Trophoblast cell (in vitro differentiated cells and primary cell): ENCODE data around the gene DDX18.
A peak's percentile ranks its signal among the peaks of the same experiment; 100 is the strongest.

ENCODE experiments used
- DNase-seq, 2 donors: peaks; one replicate each; pipeline ENCODE4 v3.0.0-alpha.2; 2016
- H2AFZ ChIP-seq: 2 replicates; pipeline ENCODE4 v1.6.1; 2013; ENCODE audit warnings: low read length, moderate library complexity, mild to moderate bottlenecking; ENCODE audit not compliant: insufficient read depth, poor library complexity
- H2AK5ac ChIP-seq: 2 replicates; pipeline ENCODE4 v1.6.1; 2013; ENCODE audit warnings: mild to moderate bottlenecking, low read length
- H2BK120ac ChIP-seq: 2 replicates; pipeline ENCODE4 v1.6.1; 2013; ENCODE audit warnings: low read length, mild to moderate bottlenecking, moderate library complexity; ENCODE audit not compliant: insufficient read depth, poor library complexity
- H2BK12ac ChIP-seq: 2 replicates; pipeline ENCODE4 v1.6.1; 2013; ENCODE audit warnings: mild to moderate bottlenecking, low read length, moderate library complexity
- H2BK5ac ChIP-seq: 2 replicates; pipeline ENCODE4 v1.6.1; 2013; ENCODE audit warnings: low read length, low read depth, moderate library complexity, mild to moderate bottlenecking; ENCODE audit not compliant: poor library complexity
- H3K14ac ChIP-seq: 2 replicates; pipeline ENCODE4 v1.6.1; 2013; ENCODE audit warnings: mild to moderate bottlenecking, low read length
- H3K18ac ChIP-seq: 2 replicates; pipeline ENCODE4 v1.6.1; 2013; ENCODE audit warnings: mild to moderate bottlenecking, low read length
- H3K23ac ChIP-seq: 2 replicates; pipeline ENCODE4 v1.6.1; 2013; ENCODE audit warnings: low read length
- H3K27ac ChIP-seq: 2 replicates; pipeline ENCODE4 v1.5.1; 2013; ENCODE audit warnings: low read depth, mild to moderate bottlenecking, inconsistent platforms, low read length, moderate library complexity
- H3K27me3 ChIP-seq: 2 replicates; pipeline ENCODE4 v1.6.1; 2013; ENCODE audit warnings: inconsistent platforms, mild to moderate bottlenecking, low read length, moderate library complexity; ENCODE audit not compliant: insufficient read depth
- H3K36me3 ChIP-seq, 2 experiments: 1 replicate in 1 of 2; 2 replicates in 1 of 2; pipeline ENCODE4 v1.6.1; 2013; ENCODE audit warnings: low read length in 2 of 2, mild to moderate bottlenecking in 2 of 2, moderate library complexity in 1 of 2; ENCODE audit not compliant: insufficient read depth in 2 of 2, control insufficient read depth in 1 of 2
- H3K4ac ChIP-seq: 2 replicates; pipeline ENCODE4 v1.6.1; 2013; ENCODE audit warnings: low read depth, mild to moderate bottlenecking, low read length, moderate library complexity
- H3K4me1 ChIP-seq, 2 experiments: 1 replicate in 1 of 2; 2 replicates in 1 of 2; pipeline ENCODE4 v1.6.1; 2013; ENCODE audit warnings: low read length in 2 of 2, mild to moderate bottlenecking in 2 of 2, moderate library complexity in 1 of 2; ENCODE audit not compliant: insufficient read depth in 2 of 2, control insufficient read depth in 1 of 2
- H3K4me2 ChIP-seq: 2 replicates; pipeline ENCODE4 v1.6.1; 2013; ENCODE audit warnings: inconsistent platforms, mild to moderate bottlenecking, low read length, moderate library complexity
- H3K4me3 ChIP-seq: 2 replicates; pipeline ENCODE4 v1.5.1; 2013; ENCODE audit warnings: mild to moderate bottlenecking, low read depth, low read length, inconsistent platforms
- H3K79me1 ChIP-seq: one replicate; pipeline ENCODE4 v1.6.1; 2013; ENCODE audit warnings: low read length
- H3K79me2 ChIP-seq: 2 replicates; pipeline ENCODE4 v1.6.1; 2013; ENCODE audit warnings: low read length, mild to moderate bottlenecking; ENCODE audit not compliant: control insufficient read depth, insufficient read depth, poor library complexity
- H3K9ac ChIP-seq: 2 replicates; pipeline ENCODE4 v1.6.1; 2013; ENCODE audit warnings: mild to moderate bottlenecking, low read length
- H3K9me3 ChIP-seq: 2 replicates; pipeline ENCODE4 v1.6.1; 2013; ENCODE audit warnings: low read depth, mild to moderate bottlenecking, control low read depth, inconsistent platforms, low read length; ENCODE audit not compliant: insufficient read depth
- H4K12ac ChIP-seq: 2 replicates; pipeline ENCODE4 v1.6.1; 2013; ENCODE audit warnings: low read depth, mild to moderate bottlenecking, low read length, moderate library complexity
- H4K8ac ChIP-seq: 2 replicates; pipeline ENCODE4 v1.6.1; 2013; ENCODE audit warnings: low read depth, mild to moderate bottlenecking, low read length, moderate library complexity
- H4K91ac ChIP-seq: one replicate; pipeline ENCODE4 v1.6.1; 2013; ENCODE audit warnings: low read depth, mild to moderate bottlenecking, low read length, moderate library complexity
- WGBS: extraction: QIAGEN DNeasy Blood & Tissue Kit; methylation state at CpG from one replicate; pipeline ENCODE4 v1.1.7; 2013; ENCODE audit warnings: missing lambda C conversion rate; ENCODE audit not compliant: insufficient read length, insufficient coverage; ENCODE audit errors: extremely low coverage; 5-methylcytosine and 5-hydroxymethylcytosine counted together

DDX18 gene

GRCh38 chr2:117815946-117816345 lies 1.5 kb downstream of the DDX18 start:
- no peak overlapping the region for H2BK120ac ChIP-seq
- H3K79me2 ChIP-seq = peaks cover 3% of the 10 kb centered on the region
- H3K4me3 ChIP-seq = no peak overlapping the region
- no peaks in the 10 kb centered on the region for H3K4me1 ChIP-seq
- no peak overlapping the region for H3K9ac ChIP-seq
- no peak overlapping the region for H3K27ac ChIP-seq
- no peak overlapping the region for H2AK5ac ChIP-seq
- peaks cover 4% of the 10 kb centered on the region for H3K79me1 ChIP-seq
- H4K91ac ChIP-seq = no peak overlapping the region
- H3K36me3 ChIP-seq = peaks cover 4 to 13% of the 10 kb centered on the region in 2 experiments
- H4K12ac ChIP-seq = no peak overlapping the region
- no peak overlapping the region for H2AFZ ChIP-seq
- H3K4me2 ChIP-seq = no peak overlapping the region
- no peak overlapping the region for H2BK5ac ChIP-seq
- no peak overlapping the region for H3K14ac ChIP-seq
- no peak overlapping the region for H3K18ac ChIP-seq
- H3K27me3 ChIP-seq = no peaks in the 10 kb centered on the region
- no peaks in the 10 kb centered on the region for H3K9me3 ChIP-seq
- H2BK12ac ChIP-seq = no peak overlapping the region
- no peak overlapping the region for H4K8ac ChIP-seq
- no peak overlapping the region for H3K23ac ChIP-seq
- no CpG with 5 or more reads among the region's 3 CpGs for WGBS
- peak overlapping the region; percentile 58 for H3K4ac ChIP-seq
- no peak for DNase-seq

- no peak overlapping the region for H3K9ac ChIP-seq
- peaks cover 4% of the 10 kb centered on the region for H3K79me1 ChIP-seq
- no peak overlapping the region for H2BK5ac ChIP-seq
- no peaks in the 10 kb centered on the region for H3K4me1 ChIP-seq
- no peak overlapping the region for H4K8ac ChIP-seq
- no peak overlapping the region for H2AK5ac ChIP-seq
- H3K36me3 ChIP-seq = peaks cover 4 to 23% of the 10 kb centered on the region in 2 experiments
- no peak overlapping the region for H4K12ac ChIP-seq
- H2AFZ ChIP-seq = no peak overlapping the region
- no peak overlapping the region for H2BK12ac ChIP-seq
- H3K4me2 ChIP-seq = no peak overlapping the region
- no peak overlapping the region for H3K27ac ChIP-seq
- H3K4ac ChIP-seq = no peak overlapping the region
- H2BK120ac ChIP-seq = no peak overlapping the region
- no peak overlapping the region for H3K23ac ChIP-seq
- H3K18ac ChIP-seq = no peak overlapping the region
- WGBS = no CpG with 5 or more reads among the region's 3 CpGs
- peaks cover 3% of the 10 kb centered on the region for H3K79me2 ChIP-seq
- H3K4me3 ChIP-seq = no peak overlapping the region
- no peaks in the 10 kb centered on the region for H3K27me3 ChIP-seq
- DNase-seq = no peak
- H4K91ac ChIP-seq = no peak overlapping the region
- H3K14ac ChIP-seq = no peak overlapping the region
- no peaks in the 10 kb centered on the region for H3K9me3 ChIP-seq
These were observed 4.4 kb downstream of the DDX18 start for GRCh38 chr2:117818921-117819320.

- Histone ChIP-seq H2AFZ (no peak overlapping the region), H3K36me3 (peaks cover 4 to 25% of the 10 kb centered on the region in 2 experiments), H4K91ac (no peak overlapping the region), H3K14ac (no peak overlapping the region), H2AK5ac (no peak overlapping the region), H3K9me3 (no peaks in the 10 kb centered on the region), H3K79me2 (no peaks in the 10 kb centered on the region), H4K8ac (no peak overlapping the region), H3K79me1 (peaks cover 2% of the 10 kb centered on the region), H3K4ac (no peak overlapping the region), H3K27me3 (no peaks in the 10 kb centered on the region), H3K18ac (no peak overlapping the region), H2BK5ac (no peak overlapping the region), H4K12ac (no peak overlapping the region), H2BK12ac (no peak overlapping the region), H3K4me3 (no peak overlapping the region), H3K23ac (no peak overlapping the region), H2BK120ac (no peak overlapping the region), H3K4me1 (peaks cover 2% of the 10 kb centered on the region in 2 experiments), H3K9ac (no peak overlapping the region), H3K27ac (no peak overlapping the region), H3K4me2 (no peak overlapping the region)
- no peak for DNase-seq
- WGBS = no CpG with 5 or more reads among the region's 1 CpG
These were observed 6.0 kb downstream of the DDX18 start for GRCh38 chr2:117820444-117820843.

GRCh38 chr2:117825437-117825836 lies 10.9 kb downstream of the DDX18 start:
- Histone ChIP-seq H3K79me2 (no peaks in the 10 kb centered on the region), H3K9me3 (no peaks in the 10 kb centered on the region), H3K4me1 (peaks cover 2 to 8% of the 10 kb centered on the region in 2 experiments), H2BK12ac (no peak overlapping the region), H2AK5ac (no peak overlapping the region), H3K4ac (no peak overlapping the region), H3K9ac (no peak overlapping the region), H3K36me3 (peaks cover 14 to 45% of the 10 kb centered on the region in 2 experiments), H3K23ac (no peak overlapping the region), H3K27ac (peak overlapping the region; percentile 92), H2AFZ (no peak overlapping the region), H4K8ac (no peak overlapping the region), H4K12ac (no peak overlapping the region), H3K79me1 (peaks cover 2% of the 10 kb centered on the region), H2BK120ac (no peak overlapping the region), H3K14ac (no peak overlapping the region), H2BK5ac (no peak overlapping the region), H3K18ac (no peak overlapping the region), H3K27me3 (no peaks in the 10 kb centered on the region), H4K91ac (no peak overlapping the region), H3K4me2 (peak overlapping the region; percentile 18), H3K4me3 (no peak overlapping the region)
- peak; percentile 67 to 90 for DNase-seq
- WGBS = no CpG with 5 or more reads among the region's 8 CpGs
